DMS114 treated with DMSO at 0.1 percent for 48 hours (cell line): ENCODE data around the gene DMGDH.

Experiments
- DNase-seq: peaks from one replicate; lab custom pipeline; 2025; ENCODE audit not compliant: unreplicated experiment; lab: John Stamatoyannopoulos, UW

The DMGDH gene

GRCh38 chr5:78979909-78980308 lies 89.6 kb downstream of the DMGDH start:
- no peak for DNase-seq

- no peak for DNase-seq
Measured at GRCh38 chr5:78979117-78979742, 90.2 kb downstream of the DMGDH start.

- DNase-seq, result no peak
Measured at GRCh38 chr5:78975035-78975434, 94.4 kb downstream of the DMGDH start.

GRCh38 chr5:78974601-78975000 lies 94.9 kb downstream of the DMGDH start:
- DNase-seq, result no peak

- DNase-seq, result no peak
Measured at GRCh38 chr5:78974011-78974410, 95.5 kb downstream of the DMGDH start.

- DNase-seq, result no peak
Measured at GRCh38 chr5:78972654-78973428, 96.6 kb downstream of the DMGDH start.

- DNase-seq, result no peak
Measured at GRCh38 chr5:78971998-78972397, 97.5 kb downstream of the DMGDH start.

GRCh38 chr5:78968781-78969180 lies 100.7 kb downstream of the DMGDH start:
- DNase-seq, result no peak

GRCh38 chr5:78964889-78965288 lies 104.6 kb downstream of the DMGDH start:
- DNase-seq, result peak; percentile 39

- no peak for DNase-seq
Measured at GRCh38 chr5:78961743-78962142, 107.7 kb downstream of the DMGDH start.

GRCh38 chr5:78959767-78960166 lies 109.7 kb downstream of the DMGDH start:
- DNase-seq, result no peak

- DNase-seq, result no peak
Measured at GRCh38 chr5:78958672-78959445, 110.6 kb downstream of the DMGDH start.

GRCh38 chr5:78956901-78957300 lies 112.6 kb downstream of the DMGDH start:
- no peak for DNase-seq

GRCh38 chr5:78953092-78953800 lies 116.2 kb downstream of the DMGDH start:
- no peak for DNase-seq
